Activated CD8-positive, alpha-beta memory T cell treated with anti-CD3 and anti-CD28 coated beads, Interleukin-2, amount 50 U/mL, for 48 hours (primary cell): ENCODE results near the gene SPTLC1.

Experiments
- DNase-seq: peaks from one replicate; pipeline ENCODE4 v3.0.0-alpha.2; 2020

SPTLC1 gene

DNA sequence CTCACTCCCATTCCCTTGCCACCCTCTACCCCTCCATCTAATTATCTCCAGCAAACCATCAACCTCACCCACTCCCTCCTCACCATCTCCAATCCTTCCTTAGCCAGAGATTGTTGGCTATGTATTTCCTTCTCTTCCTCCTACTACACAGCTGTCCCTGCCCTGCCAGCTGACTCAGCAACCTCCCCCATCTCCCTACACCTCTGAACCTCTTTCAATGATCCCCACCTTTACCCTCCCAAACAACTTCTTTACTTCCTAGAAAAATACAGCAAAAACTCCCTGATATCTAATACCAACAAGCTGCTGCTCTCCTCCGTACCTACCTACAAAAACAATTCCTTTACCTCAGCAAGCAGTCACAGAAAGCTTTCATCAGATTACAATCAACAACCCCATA lies 37.3 kb downstream of the SPTLC1 start:
- no peak for DNase-seq

DNA sequence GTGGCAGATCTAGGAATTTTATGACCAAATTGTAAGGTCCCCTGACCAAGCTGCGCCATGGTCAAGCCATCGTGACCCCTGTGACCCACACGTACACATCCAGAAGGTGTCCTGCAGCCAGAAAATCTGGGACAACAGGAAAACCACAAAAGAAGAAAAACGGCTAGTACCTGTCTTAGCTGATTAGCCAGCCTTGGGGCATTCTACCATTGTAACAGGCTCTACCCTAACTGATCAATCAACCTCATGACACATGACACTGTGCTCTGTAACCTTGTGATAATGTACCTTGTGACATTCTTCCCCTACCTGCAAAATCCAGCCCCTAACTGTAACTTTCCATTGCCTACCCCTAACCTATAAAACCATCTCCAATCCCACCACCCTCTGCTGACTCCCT lies 43.6 kb downstream of the SPTLC1 start:
- DNase-seq: no peak

DNA sequence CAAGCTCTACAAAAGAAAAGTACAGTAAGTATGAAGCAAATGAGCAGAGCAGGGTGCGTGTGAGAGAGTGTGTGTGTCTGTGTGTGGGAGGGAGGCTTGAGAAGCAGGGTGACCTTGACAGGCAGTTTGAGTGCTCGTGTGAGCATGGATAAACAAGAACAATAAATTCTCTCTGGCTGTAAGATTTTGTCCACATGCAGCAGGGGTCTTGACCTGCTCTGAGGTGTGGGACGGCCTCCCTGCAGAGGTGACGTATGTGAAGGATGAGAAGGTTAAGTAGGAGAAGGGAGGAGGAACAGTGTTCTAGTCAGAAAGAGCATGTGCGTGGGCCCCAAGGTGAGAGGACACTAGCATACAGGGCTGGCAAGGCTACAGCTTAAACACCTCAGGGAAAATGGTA lies 49.0 kb downstream of the SPTLC1 start:
- DNase-seq: no peak

DNA sequence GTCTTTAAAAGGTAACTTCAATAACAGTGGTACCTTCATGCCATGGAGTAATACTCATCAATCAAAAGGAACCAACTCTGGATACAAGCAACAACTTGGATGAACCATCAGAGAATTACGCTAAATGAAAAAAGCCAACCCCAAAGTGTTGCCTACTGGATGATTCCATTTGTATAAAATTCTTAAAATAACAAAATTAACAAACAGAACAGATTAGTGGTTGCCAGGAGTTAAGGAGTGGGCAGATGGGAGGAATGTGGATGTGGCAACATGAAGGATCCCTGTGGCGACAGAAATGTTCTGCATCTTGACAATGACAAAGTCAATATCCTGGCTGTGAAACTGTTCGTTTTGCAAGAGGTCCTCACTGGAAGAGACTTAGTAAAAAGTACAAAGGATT lies 50.5 kb downstream of the SPTLC1 start:
- DNase-seq: no peak

DNA sequence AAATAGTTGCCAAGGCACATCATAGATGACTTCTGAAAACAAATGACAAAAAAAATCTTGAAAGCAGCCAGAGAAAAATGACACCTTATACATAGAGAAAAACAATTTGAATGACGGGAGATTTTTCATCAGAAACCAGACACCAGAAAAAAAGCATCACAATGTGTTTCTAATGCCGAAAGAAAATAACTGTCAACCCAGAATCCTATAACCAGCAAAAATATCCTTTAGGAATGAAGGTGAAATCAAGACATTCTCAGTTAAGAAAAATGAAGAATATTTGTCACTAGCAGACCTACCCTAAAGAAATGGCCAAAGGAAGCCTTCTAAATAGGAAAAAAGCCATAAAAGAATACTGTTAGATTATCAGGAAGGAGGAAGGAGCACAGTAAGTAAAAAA lies 54.0 kb downstream of the SPTLC1 start:
- DNase-seq: no peak

DNA sequence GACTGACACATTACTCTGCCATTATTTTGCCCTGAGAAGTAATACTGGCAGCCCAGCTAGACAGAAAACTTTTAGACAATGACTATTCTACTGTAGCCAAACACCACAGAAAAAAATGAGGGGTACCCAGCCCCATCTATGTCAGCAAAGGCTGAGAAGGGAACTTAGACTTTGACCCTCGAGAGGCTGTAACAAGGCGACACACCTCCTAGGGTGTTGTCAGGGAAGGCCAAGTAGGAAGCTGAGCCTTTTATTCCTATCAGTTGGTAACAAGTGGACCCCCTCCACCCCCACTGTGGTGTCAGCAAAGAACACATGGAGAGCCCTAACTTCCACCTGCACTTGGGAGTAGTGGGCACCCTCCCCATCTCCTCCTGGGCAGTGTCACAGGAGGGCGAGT lies 55.6 kb downstream of the SPTLC1 start:
- no peak for DNase-seq

DNA sequence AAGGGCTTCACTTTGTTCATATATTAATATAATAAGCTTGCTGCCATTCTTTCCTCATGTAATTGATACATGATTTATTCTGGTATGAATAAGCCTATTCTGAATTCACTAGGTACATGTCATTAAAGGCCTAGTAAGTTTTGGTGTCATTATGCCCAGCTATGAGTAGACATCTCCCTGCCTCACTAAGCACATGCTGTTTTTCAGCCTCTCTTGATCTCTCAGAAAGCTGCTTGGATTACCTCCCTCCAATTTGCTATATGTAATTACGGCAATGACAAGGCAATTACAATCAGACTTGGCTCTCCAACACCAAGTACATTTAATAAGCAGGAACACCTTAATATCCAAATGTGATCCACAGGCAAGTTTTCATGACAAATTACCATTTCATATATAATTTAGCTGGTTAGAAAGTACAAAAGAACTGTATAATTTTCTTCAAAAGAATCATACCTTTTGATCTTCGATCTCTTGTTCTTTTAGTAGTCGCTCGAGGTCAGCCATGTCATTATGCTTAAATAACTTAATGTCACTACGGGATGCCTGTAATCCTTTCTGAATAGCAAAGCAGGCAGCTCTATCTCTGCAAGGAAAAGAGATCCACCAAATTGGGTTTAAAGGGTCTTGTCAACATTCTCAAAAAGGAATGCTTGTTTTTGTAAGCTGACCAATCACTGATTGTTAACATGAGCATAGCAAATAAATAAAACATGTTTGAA lies 56.3 kb downstream of the SPTLC1 start:
- no peak for DNase-seq

DNA sequence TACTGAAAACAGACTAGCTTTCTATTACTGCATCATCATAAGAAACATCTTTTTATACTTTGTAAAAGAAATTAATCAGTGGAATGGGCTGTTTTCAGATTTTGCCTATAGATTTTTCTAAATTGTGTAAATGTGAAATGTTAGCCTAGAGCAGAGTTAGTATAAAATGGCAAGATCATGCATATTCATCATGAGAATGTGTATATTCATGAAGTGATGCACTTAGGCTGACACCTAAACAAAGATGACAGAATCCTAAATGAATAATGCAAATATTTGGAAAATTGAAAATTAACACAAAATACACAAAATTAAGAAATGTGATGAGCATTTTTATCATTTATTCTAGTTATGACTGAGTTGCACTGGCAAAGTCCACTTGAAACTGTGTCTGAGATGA lies 57.2 kb downstream of the SPTLC1 start:
- DNase-seq: no peak

DNA sequence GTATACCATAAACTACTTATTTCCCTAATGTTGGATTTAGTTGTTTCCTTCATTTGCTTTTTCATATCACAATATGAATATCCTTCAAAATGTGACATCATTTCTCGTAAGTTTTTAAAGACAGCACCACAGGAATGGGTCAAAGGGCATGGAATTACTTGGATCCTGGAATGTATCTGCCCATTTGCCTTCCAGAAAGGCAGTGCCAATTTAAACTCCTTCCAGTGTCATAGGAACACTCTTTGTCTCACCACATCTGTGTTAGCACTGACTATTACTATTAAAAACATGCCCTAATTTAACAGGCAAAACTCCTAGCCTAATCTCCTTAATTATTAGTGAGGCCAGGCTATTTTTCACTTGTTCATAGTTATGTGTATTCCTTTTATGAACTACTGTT lies 58.0 kb downstream of the SPTLC1 start:
- DNase-seq: no peak

DNA sequence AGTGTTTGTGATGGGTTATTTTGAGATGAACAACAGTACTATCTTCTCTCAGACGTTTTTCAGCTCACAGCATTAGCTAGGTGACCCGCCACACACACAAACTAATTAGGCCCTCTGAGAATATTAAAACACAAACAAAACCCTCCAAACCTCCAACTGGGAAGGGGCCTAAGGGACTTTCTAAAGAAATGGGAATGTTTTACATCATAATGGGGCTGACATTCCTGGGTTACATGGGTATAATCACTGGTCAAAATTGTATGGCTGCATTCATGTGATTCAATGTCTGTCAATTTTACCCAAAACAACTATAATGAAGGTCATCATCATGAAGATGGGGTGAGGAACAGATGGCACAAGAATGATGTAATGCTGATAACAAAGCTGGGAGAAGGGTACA lies 59.6 kb downstream of the SPTLC1 start:
- no peak for DNase-seq

DNA sequence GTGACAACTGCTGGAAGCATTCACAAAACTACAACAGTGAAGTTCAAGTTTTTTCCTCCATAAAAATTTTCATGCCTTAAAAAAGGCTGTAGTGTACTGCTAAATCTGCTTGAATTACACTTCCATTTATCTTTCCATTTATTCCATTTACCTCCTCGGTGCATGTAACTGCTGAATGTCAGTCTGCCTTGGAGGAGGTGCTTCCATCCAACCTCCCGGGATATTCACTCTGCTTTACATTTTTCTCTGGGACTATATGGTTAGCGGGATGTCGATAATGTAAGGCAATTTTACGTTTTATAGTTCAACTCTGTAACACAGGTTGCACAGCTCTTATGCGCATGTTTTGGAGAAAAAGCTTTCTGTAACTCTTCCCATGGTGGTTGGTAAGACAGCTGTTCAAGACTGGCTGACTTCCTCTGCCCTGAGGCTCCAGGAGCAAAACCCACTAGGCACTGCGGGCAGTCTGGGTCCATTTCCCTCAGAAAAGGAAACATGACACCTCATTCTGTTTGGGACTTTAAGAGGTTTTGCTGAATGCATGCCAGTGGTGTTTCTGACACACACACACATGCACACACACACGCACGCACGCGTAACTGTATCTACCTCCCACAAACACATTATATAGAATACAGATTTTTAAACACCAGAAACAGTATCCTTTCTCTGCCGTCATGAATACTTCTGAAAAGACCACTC lies 66.1 kb downstream of the SPTLC1 start:
- DNase-seq: no peak

DNA sequence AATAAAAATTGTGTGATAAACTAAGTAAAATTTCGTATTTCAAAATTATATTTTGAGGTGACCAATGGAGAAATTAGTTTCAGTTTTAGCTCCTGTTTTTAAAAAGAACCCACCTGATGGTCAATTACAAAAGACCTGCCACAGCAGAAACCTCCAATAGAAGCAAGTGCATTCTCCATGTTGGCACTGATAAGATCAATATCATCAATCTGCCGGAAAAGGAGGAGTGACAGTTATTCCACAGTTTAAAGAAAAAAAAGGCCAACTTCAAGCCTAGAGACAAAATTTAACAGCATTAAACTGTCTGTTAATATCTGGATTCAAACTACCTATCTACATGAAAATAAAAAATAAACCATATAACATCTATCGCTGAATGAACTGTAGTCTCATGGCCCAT lies 67.7 kb downstream of the SPTLC1 start:
- DNase-seq: no peak

DNA sequence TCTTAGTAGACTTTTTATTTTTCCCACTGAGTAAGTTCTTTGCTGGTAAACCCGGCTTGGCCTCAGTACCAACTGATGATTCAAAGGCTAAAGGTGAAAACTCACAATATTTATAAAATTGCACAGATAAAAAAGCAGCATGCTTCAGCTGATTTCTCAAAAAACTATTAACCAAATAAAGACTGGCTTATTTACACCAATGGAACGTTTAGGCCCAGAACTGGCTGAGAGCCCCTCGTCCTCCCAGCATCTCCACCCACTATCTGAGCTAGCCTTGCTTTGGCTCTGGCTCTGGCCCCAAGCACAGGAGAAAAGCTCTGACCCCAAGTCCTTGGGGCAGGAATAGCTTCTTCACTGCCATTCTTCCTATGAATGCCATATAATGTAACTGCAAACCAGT lies 68.5 kb downstream of the SPTLC1 start:
- DNase-seq: no peak

DNA sequence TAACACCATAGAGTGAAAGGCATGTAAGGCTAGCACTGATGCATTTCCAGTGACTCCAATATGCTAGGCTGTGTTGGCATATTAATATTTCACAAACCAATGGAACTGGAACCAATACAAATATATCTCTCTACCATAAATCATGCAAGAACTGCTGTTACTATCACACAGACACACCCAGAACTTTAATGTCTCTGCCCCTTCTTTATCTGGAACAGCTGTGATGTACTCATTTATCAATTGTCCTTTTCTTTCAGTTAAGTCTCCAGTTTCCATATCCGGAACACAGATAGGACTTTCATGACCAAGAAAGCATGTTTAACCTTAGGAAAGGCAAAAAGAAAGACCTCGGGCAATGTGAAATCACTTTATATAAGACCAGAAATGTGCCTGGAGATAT lies 70.3 kb downstream of the SPTLC1 start:
- no peak for DNase-seq

DNA sequence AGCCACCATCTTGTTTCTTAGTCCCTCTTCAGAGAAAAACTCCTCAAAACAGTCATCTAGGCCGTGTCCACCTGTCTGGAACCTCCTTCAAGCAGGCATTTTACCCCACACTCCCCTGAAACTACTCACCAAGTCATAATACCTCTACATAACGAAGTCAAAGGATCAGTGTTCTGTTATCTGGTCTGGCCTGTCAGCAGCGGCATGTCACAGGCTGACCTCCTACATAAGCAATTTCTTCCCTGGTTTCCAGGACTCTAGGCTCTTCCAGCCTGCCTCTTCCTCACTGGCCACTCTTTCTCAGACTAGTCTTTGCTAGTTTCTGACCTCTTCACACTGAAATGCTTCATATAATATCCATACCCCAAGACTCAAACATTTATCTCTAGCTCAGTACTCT lies 72.2 kb downstream of the SPTLC1 start:
- DNase-seq: no peak

DNA sequence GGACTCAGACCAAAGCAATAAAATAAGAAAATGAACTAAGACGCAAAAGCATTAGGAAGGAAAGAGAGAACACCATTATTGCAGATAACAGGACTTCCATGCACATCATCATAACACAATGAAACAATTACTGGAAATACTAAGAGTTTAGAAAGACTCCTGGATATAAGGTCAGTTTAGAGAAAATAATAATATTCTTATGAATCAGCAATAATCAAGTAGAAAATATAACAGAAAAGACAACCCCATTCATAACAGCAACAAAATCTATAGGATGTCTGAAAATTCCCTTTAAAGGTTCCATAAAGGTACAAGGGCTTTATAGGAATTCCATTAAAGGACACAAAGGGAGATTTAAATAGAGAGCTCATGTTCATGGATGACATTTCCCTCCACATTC lies 73.0 kb downstream of the SPTLC1 start:
- no peak for DNase-seq

DNA sequence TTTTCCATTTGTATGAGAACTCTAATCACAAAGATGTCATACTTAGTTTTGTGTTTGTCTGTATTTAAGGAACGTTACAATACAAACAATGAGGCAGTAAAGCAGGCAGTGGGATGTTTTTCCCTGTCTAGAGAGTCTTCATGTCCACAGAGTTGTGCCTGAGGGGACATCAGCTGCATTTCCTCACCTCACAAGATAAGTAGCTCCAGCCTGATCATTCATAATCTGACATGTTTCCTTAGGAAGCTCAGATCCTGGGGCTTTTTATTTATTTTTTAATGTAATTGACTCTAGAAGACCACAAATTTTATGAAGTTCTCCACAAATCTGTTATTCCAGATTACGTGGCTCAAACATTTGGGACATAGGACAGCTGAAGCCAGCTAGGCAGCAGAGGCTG lies 78.5 kb downstream of the SPTLC1 start:
- DNase-seq: no peak

DNA sequence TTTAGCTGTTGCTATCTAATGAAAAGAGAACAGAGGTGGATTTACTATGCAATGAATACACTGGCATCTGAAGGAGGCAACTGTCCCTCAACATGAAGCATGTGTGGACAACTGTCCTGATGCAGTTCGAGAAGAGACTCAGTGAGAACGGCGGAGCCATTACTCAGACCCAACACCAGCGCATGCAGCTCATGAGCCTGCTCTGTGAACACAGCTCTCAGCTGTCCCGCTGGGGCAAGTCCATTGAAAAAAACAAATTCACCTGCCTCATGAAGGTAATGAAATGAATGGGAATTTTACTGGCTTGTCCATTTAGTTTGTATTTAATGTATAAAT lies 78.8 kb downstream of the SPTLC1 start:
- DNase-seq: no peak

DNA sequence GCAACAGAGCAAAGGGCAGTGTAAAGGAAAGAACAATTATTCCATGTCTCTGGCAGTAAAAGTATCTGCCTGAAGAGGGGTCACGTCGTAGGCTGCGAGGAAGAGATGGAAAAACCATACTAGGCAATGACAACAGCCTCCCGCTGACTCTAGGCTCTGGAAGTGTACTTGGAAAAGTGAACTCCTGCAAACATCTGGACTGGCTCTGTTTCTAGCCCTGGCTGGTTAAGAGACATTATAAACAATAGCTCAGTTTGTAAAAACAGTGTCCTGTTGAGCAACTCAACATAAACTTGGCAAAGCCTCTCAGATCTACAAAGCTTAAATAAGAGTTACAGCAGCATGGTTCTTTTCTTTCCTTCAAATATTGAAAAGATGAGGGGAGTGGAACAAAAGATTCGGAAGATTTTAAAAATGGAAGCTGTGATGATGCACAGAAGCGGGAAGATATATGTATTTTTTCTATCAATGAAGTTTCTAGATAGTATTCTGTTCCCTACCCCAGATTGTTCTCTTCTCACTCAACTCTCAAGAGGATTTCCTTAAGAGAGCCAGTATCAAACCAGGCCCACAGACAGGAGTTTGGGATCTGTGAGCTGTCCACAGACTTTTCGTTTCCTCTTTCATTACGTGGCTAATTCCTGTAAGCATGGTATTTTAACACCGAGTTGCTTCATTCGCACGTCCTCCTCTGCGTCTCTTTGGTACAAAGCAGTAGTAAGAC lies 79.4 kb downstream of the SPTLC1 start:
- DNase-seq: no peak

DNA sequence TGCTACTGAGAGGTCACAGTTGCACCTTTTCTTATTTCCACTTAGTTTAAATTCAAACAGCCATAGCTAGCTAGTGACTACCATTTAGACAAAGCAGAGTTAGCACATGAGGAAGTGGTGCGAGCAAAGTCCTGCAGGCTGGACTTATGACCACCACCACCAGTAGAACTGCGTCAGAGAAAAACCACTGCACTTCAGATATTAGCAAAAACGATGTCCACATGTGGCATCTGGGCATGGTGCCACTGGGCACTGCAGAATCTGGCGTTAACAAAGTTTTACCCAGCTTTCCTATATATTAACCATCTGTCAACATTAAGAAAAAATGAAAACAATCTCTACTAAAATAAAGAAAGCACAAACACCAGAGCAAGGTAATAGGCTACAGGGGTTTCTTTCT lies 80.1 kb downstream of the SPTLC1 start:
- no peak for DNase-seq

DNA sequence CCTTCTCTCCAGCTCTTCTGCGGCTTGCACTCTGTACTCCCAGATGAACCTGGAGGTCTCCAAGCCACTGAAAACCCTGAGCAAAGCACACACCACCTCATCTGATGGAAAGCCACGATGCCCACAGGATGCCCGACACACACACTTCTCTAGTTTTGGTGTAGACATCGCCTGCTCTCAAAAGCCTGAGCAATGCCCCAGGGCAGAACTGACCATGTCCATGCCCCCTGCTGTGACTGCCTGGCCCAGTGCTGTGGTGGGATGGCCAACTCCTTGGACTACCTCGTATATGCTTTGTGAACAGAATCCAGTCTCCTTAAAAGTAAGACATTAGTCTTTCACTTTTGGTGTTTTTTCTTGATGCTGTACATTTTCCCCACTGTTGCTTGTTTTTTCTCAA lies 81.2 kb downstream of the SPTLC1 start:
- DNase-seq: no peak

DNA sequence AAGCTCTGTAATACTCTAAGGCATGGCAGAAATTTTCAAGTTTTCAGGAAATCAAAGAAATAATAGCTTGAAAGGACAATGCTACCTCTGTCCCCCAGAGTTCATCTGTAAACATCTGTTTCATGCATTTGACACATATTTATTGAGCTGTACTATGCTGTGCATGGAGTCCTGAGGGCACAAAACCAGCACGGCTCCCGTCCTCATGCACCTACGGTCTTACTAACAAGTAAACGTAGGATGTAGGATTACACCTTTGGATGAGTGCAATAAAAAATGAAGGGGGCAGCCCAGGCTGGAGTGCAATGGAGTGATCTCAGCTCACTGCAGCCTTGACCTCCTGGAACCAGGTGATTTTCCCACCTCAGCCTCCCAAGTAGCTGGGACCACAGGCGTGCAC lies 81.9 kb downstream of the SPTLC1 start:
- no peak for DNase-seq

DNA sequence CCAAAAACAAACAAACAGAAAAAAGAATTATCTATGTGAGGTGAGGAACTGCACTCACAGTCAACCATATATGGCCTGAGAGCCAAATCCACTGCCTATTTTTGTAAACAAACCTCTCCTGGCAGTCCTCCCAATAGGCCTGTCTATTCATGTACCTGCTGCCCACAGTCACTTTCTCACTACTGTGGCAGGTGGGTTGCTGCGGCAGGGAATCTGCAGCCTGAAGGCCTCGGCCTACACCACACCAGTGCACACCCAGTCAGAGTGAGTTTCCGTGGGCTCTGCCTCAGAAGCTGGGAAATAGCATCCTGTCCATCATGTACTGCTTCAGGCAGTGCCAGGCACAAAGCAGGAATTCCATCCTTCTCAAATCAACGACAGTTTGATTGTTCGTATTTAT lies 82.3 kb downstream of the SPTLC1 start:
- DNase-seq: no peak

DNA sequence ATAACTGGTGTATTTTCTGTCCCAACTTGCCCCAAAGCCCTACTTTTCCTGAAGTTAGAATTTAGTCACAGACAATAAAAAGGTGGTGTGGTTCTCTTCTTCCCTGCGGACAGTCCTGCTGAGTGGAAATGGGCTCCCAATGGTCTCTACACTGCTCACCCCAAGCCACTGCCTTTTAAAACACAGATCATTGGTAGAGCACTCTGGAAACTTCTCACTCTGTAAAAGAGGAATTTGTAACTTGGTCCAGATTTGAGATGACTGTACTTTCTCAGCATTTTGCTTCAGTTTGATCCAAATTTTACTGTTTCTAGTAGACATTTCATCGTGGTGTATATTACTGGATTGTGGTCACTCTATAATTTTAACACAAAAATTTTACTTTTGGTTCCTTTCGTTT lies 84.8 kb downstream of the SPTLC1 start:
- no peak for DNase-seq

DNA sequence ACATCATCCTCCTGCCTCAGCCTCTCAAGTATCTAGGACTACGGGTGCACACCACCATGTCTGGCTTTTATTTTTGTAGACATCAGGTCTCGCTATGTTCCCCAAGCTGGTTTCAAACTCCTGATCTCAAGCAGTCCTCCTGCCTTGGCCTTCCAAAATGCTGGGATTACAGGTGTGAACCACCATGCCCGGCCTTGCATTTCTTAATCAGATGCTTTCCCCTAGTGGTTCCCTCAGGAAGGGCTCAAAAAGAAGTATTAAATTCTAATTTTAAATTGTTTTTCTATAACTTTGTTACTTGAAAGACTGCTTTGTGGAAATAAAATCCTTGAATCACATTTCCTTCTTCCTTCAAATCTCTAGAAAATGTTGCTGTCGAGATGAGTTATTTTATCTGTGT lies 85.7 kb downstream of the SPTLC1 start:
- no peak for DNase-seq
